IPS-18a (cell line): ENCODE measurements around the gene ZNF562.
"Not testable (repeated sequence)": the region's sequence is repeated elsewhere in the genome, so short reads cannot be mapped to it uniquely, and the experiment has no call there.

ENCODE experiments used
- H3K27ac ChIP-seq: one replicate; pipeline ENCODE4 v1.5.1; 2013; ENCODE audit warnings: low read length
- H3K27me3 ChIP-seq: one replicate; pipeline ENCODE4 v1.6.1; 2013; ENCODE audit warnings: mild to moderate bottlenecking, low read length; ENCODE audit not compliant: control insufficient read depth, insufficient read depth
- H3K36me3 ChIP-seq: one replicate; pipeline ENCODE4 v1.6.1; 2013; ENCODE audit warnings: low read depth, low read length; ENCODE audit not compliant: control insufficient read depth
- H3K4me1 ChIP-seq: one replicate; pipeline ENCODE4 v1.6.1; 2013; ENCODE audit warnings: low read depth, low read length; ENCODE audit not compliant: control insufficient read depth
- H3K4me3 ChIP-seq: one replicate; pipeline ENCODE4 v1.5.1; 2013; ENCODE audit warnings: low read length
- H3K9ac ChIP-seq: one replicate; pipeline ENCODE4 v1.6.1; 2013; ENCODE audit warnings: mild to moderate bottlenecking, low read length, moderate library complexity
- H3K9me3 ChIP-seq: one replicate; pipeline ENCODE4 v1.6.1; 2013; ENCODE audit warnings: low read depth, low read length; ENCODE audit not compliant: control insufficient read depth

ZNF562 gene

DNA sequence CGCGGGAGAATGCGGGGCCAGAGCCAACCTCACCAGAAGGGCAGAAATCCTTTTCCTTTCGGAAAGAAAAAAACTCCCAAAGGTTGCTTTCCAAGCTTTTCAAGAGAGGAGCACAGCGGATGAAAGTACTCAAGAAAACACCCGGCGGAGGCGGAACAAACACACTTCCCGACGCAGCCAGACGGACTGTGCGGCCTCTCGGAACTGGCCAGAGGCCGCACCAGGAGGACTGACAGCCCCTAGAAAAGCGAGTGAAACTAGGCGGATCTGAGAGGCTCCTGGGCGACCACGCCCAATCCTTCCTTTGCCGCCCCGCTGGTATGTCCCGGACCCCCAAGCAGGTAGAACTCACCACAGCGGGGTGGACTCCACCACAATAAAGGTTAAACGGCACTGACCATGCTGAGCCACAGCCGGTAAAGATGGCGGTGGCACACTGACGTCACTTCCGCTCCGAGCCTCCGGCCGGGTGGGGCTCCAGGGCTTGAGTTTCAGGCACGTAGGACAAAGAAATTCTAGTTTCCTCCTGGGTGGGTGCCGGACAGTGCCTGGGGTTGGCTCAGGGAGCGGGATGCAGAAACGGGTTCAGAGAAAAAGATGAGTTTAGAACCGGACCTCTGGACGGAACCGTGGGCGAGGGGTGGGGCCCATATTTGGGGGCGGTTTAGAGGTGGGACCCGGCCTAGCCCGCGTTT lies at the start of gene ZNF562:
Gene ZNF562, minus strand, starts transcription at position 438 of the 695 bp plus-strand sequence. CDS start 14,356 bp downstream, outside the sequence.
- H3K27me3 ChIP-seq, result no peaks in the 10 kb centered on the region
- H3K9me3 ChIP-seq, result peaks cover 11% of the 10 kb centered on the region
- peak within 1 kb of the TSS; percentile 82 for H3K9ac ChIP-seq
- peak within 1 kb of the TSS; percentile 78 for H3K4me3 ChIP-seq
- peak within 1 kb of the TSS; percentile 86 for H3K27ac ChIP-seq
- no peaks in the 10 kb centered on the region for H3K36me3 ChIP-seq
- no peaks in the 10 kb centered on the region for H3K4me1 ChIP-seq

DNA sequence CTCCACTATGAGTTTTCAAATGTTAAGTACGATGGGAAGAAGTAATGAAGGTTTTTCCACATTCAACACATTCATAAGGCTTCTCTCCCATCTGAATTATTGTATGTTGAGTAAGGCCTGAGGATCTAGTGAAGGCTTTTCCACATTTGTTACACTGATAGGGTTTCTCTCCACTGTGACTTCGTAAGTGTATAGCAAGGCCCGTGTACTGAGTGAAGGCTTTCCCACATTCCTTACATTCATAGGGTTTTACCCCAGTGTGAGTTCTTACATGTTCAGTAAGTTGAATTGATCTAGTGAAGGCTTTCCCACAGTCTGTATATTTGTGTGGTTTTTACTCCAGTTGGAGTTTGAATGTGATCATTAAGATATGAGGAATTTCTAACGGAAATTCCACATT lies 49.3 kb upstream of the ZNF562 start:
- no peak overlapping the region for H3K27ac ChIP-seq
- H3K4me1 ChIP-seq, result peaks cover 10% of the 10 kb centered on the region
- H3K9ac ChIP-seq, result no peak overlapping the region
- H3K4me3 ChIP-seq, result no peak overlapping the region
- no peaks in the 10 kb centered on the region for H3K36me3 ChIP-seq
- no peaks in the 10 kb centered on the region for H3K27me3 ChIP-seq
- H3K9me3 ChIP-seq, result no peaks in the 10 kb centered on the region

DNA sequence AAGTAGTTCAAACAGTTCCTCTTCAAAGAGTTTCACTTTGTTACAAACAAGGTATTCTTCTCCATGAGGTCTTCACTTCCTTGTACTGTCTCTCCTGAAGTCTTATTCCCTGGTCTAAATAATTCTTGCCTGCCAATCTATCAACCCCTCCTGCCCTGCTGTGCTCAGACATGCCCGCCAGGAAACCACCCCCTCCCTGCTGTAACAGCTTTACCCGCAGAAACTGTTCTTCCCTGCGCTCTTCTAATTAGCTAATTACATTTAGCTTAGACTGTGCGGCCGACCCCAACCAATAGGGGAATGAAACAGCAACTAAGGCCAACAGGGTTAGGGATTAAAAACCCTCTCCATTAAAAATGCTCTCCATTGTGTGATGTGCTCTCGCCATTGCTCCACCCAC lies 47.0 kb upstream of the ZNF562 start:
- Histone ChIP-seq H3K27ac (no peak overlapping the region), H3K36me3 (no peaks in the 10 kb centered on the region), H3K9me3 (no peaks in the 10 kb centered on the region), H3K9ac (no peak overlapping the region), H3K4me1 (peaks cover 10% of the 10 kb centered on the region), H3K4me3 (no peak overlapping the region), H3K27me3 (no peaks in the 10 kb centered on the region)

DNA sequence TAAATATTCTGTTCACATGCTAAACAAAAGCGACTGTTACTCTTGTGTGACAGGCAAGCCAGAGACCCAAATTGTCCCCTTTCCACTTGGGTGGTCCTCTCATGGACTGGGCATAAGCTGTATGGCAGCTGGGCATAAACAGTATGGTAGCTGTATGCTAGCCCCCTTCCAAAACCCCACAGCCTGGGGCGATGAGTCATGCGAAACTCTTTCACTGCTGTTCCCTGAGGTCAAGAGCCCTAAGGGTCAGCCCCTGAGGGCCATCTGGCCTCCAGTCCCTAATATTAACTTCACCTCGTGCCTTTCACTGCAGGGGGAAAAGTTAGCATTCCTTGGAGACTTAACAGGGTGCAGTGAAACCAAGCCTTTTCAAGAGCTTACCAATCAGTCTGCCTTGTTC lies 45.6 kb upstream of the ZNF562 start:
- Histone ChIP-seq H3K4me1 (peaks cover 10% of the 10 kb centered on the region), H3K9me3 (no peaks in the 10 kb centered on the region), H3K4me3 (no peak overlapping the region), H3K36me3 (no peaks in the 10 kb centered on the region), H3K9ac (no peak overlapping the region), H3K27me3 (no peaks in the 10 kb centered on the region), H3K27ac (no peak overlapping the region)

DNA sequence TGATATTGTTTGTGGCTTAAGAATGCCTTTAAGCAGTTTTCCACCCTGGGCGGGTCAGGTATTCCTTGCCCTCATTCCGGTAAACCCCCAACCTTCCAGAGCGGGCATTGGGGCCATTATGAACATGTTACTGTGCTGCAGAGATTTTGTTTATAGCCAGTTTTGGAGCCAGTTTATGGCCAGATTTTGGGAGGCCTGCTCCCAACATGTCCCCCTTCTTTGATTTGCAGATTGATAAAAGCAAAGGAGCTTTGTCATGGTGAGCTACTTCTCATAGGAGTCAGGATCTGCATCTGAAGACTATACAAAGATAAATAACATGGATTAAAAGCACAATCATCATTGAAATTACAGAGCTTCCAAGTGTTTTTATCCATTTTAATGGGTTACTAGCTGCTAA lies 36.9 kb upstream of the ZNF562 start:
- Histone ChIP-seq H3K27me3 (no peaks in the 10 kb centered on the region), H3K4me1 (no peaks in the 10 kb centered on the region), H3K4me3 (no peak overlapping the region), H3K9me3 (no peaks in the 10 kb centered on the region), H3K9ac (no peak overlapping the region), H3K27ac (no peak overlapping the region), H3K36me3 (no peaks in the 10 kb centered on the region)

DNA sequence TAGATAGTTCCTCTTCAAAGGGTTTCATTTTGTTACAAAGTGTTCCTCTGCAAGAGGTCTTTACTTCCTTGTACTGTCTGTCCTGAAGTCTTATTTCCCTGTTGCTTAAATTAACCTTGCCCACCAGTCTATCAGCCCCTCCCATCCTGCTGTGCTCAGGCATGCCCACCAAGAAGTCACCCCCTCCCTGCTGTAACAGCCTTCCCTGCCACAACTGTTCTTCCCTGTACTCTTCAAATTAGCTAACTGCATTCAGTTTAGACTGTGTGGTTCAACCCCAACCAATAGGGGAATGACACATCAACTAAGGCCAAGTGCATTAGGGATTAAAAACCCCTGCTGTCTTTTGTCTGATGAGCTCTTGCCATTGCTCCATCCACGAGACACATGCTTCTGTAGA lies 34.4 kb upstream of the ZNF562 start:
- Histone ChIP-seq H3K36me3 (no peaks in the 10 kb centered on the region), H3K4me3 (no peak overlapping the region), H3K9me3 (no peaks in the 10 kb centered on the region), H3K9ac (no peak overlapping the region), H3K4me1 (no peaks in the 10 kb centered on the region), H3K27me3 (no peaks in the 10 kb centered on the region), H3K27ac (no peak overlapping the region)

DNA sequence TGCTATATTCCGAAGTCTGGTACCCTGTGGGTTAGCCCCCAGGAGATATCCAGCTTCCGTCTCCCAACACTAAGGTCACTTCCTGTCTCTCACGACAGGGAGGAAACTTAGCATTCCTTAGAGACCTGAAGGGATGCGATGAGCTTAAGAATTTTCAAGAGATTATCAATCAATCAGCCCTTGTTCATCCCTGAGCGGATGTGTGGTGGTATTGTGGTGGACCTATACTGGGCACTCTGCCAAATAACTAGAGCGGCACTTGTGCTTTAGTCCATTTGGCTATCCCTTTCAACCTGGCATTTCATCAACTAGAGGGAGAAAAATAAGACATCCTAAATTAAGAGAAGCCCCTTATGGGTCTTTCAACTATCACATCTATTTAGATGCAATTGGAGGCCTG lies 30.9 kb upstream of the ZNF562 start:
- Histone ChIP-seq H3K27ac (no peak overlapping the region), H3K27me3 (no peaks in the 10 kb centered on the region), H3K9me3 (no peaks in the 10 kb centered on the region), H3K9ac (no peak overlapping the region), H3K4me3 (no peak overlapping the region), H3K4me1 (no peaks in the 10 kb centered on the region), H3K36me3 (no peaks in the 10 kb centered on the region)

DNA sequence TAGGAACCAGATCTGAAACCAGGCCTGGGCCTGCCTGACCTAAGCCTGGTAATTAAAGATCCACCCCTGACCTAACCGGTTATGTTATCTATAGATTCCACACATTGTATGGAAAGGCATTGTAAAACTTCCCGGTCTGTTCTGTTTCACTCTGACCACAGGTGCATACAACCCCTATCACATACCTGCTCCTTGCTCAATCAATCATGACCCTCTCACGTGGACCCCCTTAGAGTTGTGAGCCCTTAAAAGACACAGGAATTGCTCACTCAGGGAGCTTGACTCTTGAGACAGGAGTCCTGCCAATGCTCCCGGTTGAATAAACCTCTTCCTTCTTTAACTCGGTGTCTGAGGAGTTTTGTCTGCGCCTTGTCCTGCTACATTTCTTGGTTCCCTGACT lies 27.3 kb upstream of the ZNF562 start:
- Histone ChIP-seq H3K27ac (no peak overlapping the region), H3K36me3 (no peaks in the 10 kb centered on the region), H3K4me1 (no peaks in the 10 kb centered on the region), H3K9ac (no peak overlapping the region), H3K27me3 (no peaks in the 10 kb centered on the region), H3K9me3 (no peaks in the 10 kb centered on the region), H3K4me3 (no peak overlapping the region)

DNA sequence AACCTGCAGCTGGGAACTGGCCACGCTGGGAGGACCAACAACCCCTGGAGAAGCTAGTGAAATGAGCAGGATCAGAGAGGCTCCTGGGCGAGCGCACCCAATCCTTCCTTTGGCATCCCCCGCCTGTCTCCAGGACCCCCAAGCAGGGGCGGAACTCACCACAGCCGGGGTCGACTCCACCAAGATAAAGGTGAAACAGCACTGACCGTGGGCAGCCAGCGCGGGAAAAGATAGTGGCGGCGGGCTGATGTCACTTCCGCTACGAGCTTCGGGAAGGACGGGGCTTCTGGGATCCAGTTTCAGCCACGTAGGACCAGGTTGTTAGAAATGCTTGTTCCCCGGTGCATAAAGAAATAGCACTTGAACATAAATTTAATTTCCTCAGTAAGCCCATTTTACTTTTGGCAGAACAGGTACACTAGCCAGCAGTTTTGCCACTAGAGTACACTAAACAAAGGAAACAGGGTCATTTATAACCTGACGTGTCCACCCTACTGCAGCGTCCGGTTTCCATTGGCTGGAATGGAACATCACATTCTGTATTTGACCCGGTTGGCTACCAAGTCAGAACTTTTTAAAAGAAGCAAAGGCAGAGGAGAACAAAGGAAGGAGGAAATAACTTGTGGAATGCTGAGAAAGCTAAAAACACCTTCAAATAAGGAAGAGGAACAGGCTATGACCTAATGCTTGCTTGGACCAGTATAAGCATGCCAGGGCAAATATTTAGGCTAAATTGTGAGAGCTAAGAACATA lies 25.5 kb upstream of the ZNF562 start:
- H3K36me3 ChIP-seq, result no peaks in the 10 kb centered on the region
- H3K4me1 ChIP-seq, result no peaks in the 10 kb centered on the region
- H3K9me3 ChIP-seq, result no peaks in the 10 kb centered on the region
- no peak overlapping the region for H3K4me3 ChIP-seq
- H3K27ac ChIP-seq, result no peak overlapping the region
- no peaks in the 10 kb centered on the region for H3K27me3 ChIP-seq
- H3K9ac ChIP-seq, result no peak overlapping the region

DNA sequence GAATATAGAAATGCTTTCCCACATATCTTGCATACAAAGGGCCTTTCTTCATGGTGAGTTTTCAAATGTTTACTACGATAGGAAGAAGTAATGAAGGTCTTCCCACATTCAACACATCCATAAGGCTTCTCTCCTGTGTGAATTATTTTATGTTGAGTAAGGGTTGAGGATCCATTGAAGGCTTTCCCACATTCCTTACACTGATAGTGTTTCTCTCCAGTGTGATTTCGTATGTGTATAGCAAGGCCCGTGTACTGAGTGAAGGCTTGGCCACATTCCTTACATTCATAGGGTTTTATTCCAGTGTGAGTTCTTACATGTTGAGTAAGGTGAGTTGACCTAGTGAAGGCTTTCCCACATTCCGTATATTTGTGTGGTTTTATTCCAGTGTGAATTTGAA lies 15.4 kb upstream of the ZNF562 start:
- not testable (repeated sequence) for H3K4me1 ChIP-seq, H3K4me3 ChIP-seq, H3K27me3 ChIP-seq, H3K9me3 ChIP-seq, H3K27ac ChIP-seq, H3K36me3 ChIP-seq, H3K9ac ChIP-seq

DNA sequence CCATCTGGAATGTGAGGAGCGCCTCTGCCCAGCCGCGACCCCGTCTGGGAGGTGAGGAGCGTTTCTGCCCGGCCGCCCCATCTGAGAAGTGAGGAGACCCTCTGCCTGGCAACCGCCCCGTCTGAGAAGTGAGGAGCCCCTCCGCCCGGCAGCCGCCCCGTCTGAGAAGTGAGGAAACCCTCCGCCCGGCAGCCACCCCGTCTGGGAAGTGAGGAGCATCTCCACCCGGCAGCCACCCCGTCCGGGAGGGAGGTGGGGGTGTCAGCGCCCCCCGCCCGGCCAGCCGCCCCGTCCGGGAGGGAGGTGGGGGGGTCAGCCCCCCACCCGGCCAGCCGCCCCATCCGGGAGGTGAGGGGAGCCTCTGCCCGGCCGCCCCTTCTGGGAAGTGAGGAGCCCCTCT lies 5.1 kb upstream of the ZNF562 start:
- H3K27ac ChIP-seq, H3K4me3 ChIP-seq, H3K9ac ChIP-seq, H3K36me3 ChIP-seq, H3K9me3 ChIP-seq, H3K27me3 ChIP-seq, H3K4me1 ChIP-seq: not testable (repeated sequence)

DNA sequence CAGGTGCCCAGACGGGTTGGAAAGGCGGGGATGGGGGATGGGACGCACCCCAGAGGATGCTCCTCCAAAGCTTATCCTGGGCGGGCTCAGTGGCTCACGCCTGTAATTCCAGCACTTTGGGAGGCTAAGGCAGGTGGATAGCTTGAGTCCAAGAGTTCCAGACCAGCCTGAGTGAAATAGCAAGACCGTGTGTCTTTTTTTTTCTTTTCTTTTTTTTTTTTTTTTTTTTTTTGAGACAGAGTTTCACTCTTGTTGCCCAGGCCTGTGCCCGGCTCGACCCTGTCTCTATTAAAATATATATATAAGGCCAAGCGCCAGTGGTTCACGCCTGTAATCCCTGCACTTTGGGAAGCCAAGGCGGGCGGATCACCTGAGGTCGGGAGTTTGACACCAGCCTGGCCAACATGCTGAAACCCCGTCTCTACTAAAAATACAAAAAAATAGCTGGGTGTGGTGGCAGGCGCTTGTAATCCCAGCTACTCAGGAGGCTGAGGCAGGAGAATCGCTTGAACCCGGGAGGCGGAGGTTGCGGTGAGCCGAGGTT lies 530 bp upstream of the ZNF562 start:
- not testable (repeated sequence) for H3K4me1 ChIP-seq, H3K27me3 ChIP-seq, H3K36me3 ChIP-seq
- Histone ChIP-seq H3K9ac (peak overlapping the region; percentile 82), H3K9me3 (peaks cover 11% of the 10 kb centered on the region), H3K4me3 (peak overlapping the region; percentile 78), H3K27ac (peak overlapping the region; percentile 86)
